HepG2 (cell line): ENCODE results near the gene SH2D3C. TPM values are rescaled to one million over a fixed set of nuclear protein-coding genes. Genes with fewer than 3 reads are reported as not detected.

Experiments
- CREB1 ChIP-seq, 2 experiments: fragments of 450-650 bp in 1 of 2; IDR thresholded peaks; 2 replicates each; pipeline ENCODE4 v1.6.1; 2016 to 2017; ENCODE audit warnings: control low read depth in 1 of 2, mild to moderate bottlenecking in 1 of 2, missing compliant biosample characterization in 1 of 2, missing genetic modification characterization in 1 of 2
- EEA1 ChIP-seq: sonication (generic); formaldehyde crosslinking; IDR thresholded peaks from 2 replicates; pipeline ENCODE4 v1.5.1; 2020; ENCODE audit warnings: mild to moderate bottlenecking, missing genetic modification reagents, borderline replicate concordance
- ELF4 ChIP-seq: sonication (generic); formaldehyde crosslinking; IDR thresholded peaks from 2 replicates; pipeline ENCODE4 v1.5.0; 2020; ENCODE audit warnings: missing genetic modification reagents, mild to moderate bottlenecking, moderate library complexity, borderline replicate concordance
- FOXK1 ChIP-seq: sonication (generic); formaldehyde crosslinking; IDR thresholded peaks from 2 replicates; pipeline ENCODE4 v1.4.0; 2020; ENCODE audit warnings: low read depth, missing genetic modification reagents, borderline replicate concordance
- GFI1 ChIP-seq: sonication (generic); formaldehyde crosslinking; IDR thresholded peaks from 2 replicates; pipeline ENCODE4 v1.5.0; 2020; ENCODE audit warnings: missing genetic modification reagents, mild to moderate bottlenecking, borderline replicate concordance
- HNRNPH1 ChIP-seq: fragments of 200-400 bp; formaldehyde crosslinking; optimal IDR thresholded peaks from 2 replicates; pipeline ENCODE3; 2017; ENCODE audit warnings: mild to moderate bottlenecking, low read depth, low read length
- KDM4B ChIP-seq: sonication (generic); formaldehyde crosslinking; IDR thresholded peaks from 2 replicates; pipeline ENCODE4 v1.4.0; 2020; ENCODE audit warnings: missing genetic modification reagents
- MED1 ChIP-seq: sonication (generic); formaldehyde crosslinking; IDR thresholded peaks from 2 replicates; pipeline ENCODE4 v1.4.0; 2020; ENCODE audit warnings: missing genetic modification reagents
- NFE2 ChIP-seq: sonication (generic); formaldehyde crosslinking; IDR thresholded peaks from 2 replicates; pipeline ENCODE4 v1.4.0; 2020; ENCODE audit warnings: missing genetic modification reagents
- NFIC ChIP-seq: IDR thresholded peaks from 2 replicates; pipeline ENCODE4 v1.6.1; 2012; ENCODE audit warnings: mild to moderate bottlenecking, low read length, inconsistent platforms
- RFX5 ChIP-seq: IDR thresholded peaks from 2 replicates; pipeline ENCODE4 v1.6.1; 2011; ENCODE audit warnings: low read depth, low read length, improper control_type of control experiment
- SALL1 ChIP-seq: sonication (generic); formaldehyde crosslinking; IDR thresholded peaks from 2 replicates; pipeline ENCODE4 v1.8.0; 2022; ENCODE audit warnings: mild to moderate bottlenecking, missing genetic modification reagents
- TFAP4 ChIP-seq: sonication (generic); IDR thresholded peaks from 2 replicates; pipeline ENCODE4 v1.6.1; 2016; ENCODE audit warnings: low read depth, borderline replicate concordance
- ZNF34 ChIP-seq: sonication (generic); formaldehyde crosslinking; IDR thresholded peaks from 2 replicates; pipeline ENCODE4 v1.4.0; 2020; ENCODE audit warnings: mild to moderate bottlenecking, missing genetic modification reagents, borderline replicate concordance
- ZNF562 ChIP-seq: sonication (generic); formaldehyde crosslinking; IDR thresholded peaks from 2 replicates; pipeline ENCODE4 v1.8.0; 2022; ENCODE audit warnings: missing genetic modification reagents, borderline replicate concordance
- ZNF644 ChIP-seq: IDR thresholded peaks from 2 replicates; pipeline ENCODE4 v1.6.1; 2016; ENCODE audit warnings: low read depth
- ZNF652 ChIP-seq: IDR thresholded peaks from 2 replicates; pipeline ENCODE4 v1.6.1; 2016; ENCODE audit warnings: low read depth, borderline replicate concordance
- ZSCAN21 ChIP-seq: sonication (generic); formaldehyde crosslinking; IDR thresholded peaks from 2 replicates; pipeline ENCODE4 v1.8.0; 2022; ENCODE audit warnings: mild to moderate bottlenecking, missing genetic modification reagents, moderate library complexity, borderline replicate concordance
- polyA plus RNA-seq, 8 experiments: library from polyadenylated mRNA; depleted of rRNA in 3 of 8; stranded (reverse) in 7 of 8; unstranded in 1 of 8; fragments of >200 nt; fragmentation: Illumina TruSeq in 4 of 8; extraction: Trizol in 4 of 8; gene quantifications; 2 replicates each; pipeline versions ENCODE4 v1.2.1 to v1.2.3, GENCODE V29; 2011 to 2016; ENCODE audit warnings: low read depth in 4 of 8, missing spikeins in 1 of 8, mixed read lengths in 1 of 8; ENCODE audit not compliant: insufficient read depth in 1 of 8
- total RNA-seq, 5 experiments: library from RNA; depleted of rRNA; stranded (reverse); fragments of >200 nt; fragmentation: Illumina TruSeq; extraction: Trizol; gene quantifications; 2 replicates each; pipeline ENCODE4 v1.2.3, GENCODE V29; 2016; ENCODE audit warnings: low read depth in 1 of 5
- TF ChIP-seq, protein P1 (sequence below): sonication (generic); formaldehyde crosslinking; IDR thresholded peaks from 2 replicates; pipeline ENCODE4 v1.4.0; 2020; ENCODE audit warnings: mild to moderate bottlenecking, missing genetic modification reagents
- TF ChIP-seq, protein P2 (sequence below), 2 experiments: sonication (generic) in 1 of 2; formaldehyde crosslinking in 1 of 2; IDR thresholded peaks; 2 replicates each; pipeline versions ENCODE4 v1.4.0 to v1.6.1; 2018 to 2020; ENCODE audit warnings: missing genetic modification reagents in 2 of 2, borderline replicate concordance in 1 of 2, low read depth in 1 of 2, mild to moderate bottlenecking in 1 of 2, missing biosample characterization in 1 of 2
- TF ChIP-seq, protein P3 (sequence below): sonication (generic); formaldehyde crosslinking; IDR thresholded peaks from 2 replicates; pipeline ENCODE4 v1.4.0; 2020; ENCODE audit warnings: missing genetic modification reagents

The SH2D3C gene
- total and polyA plus RNA-seq, 2 of the 13 experiments (the other 11 are each of a cell fraction or from before 2014, with no cell fraction given): not detected

DNA sequence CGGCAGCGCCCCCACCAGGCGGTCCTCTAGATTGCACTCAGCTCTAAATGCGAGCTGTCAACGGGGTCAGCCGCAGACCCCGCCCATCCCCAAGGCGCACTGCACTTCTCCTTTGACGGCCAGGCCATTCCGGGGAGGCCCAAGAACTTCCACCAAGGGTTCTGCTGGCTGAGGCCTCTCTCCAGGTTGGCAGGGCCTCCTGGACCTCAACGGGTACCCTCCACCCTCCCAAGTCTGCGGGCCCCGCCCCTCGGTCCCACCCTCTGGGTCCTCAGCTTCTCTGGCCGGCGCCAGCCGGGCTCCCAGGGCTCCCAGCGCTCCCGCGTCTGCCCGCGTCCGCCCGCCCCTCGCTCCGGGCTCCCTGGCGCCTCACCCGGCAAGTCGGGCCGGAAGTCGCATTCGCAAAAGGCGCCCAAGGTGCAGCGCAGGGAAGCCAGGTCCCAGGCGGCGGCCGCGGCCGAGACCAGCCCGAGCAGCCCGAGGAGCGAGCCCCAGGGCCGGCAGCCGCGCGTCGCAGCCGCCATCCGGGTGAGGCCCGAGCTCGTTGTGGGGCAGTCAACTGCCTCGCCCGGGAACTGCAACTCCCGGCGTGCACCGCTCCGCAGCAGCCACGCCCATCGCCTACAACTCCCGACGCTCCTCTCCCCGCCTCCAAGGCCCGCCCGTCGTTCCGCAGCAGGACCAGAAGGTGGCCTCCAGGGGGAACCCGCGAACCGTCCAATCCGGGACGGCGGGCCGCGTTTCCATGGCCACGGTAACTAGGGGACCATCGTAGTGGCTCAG is 43.5 kb downstream of the SH2D3C start, which contains the start of gene TOR2A (continued):
- TF ChIP-seq, protein P1, sequence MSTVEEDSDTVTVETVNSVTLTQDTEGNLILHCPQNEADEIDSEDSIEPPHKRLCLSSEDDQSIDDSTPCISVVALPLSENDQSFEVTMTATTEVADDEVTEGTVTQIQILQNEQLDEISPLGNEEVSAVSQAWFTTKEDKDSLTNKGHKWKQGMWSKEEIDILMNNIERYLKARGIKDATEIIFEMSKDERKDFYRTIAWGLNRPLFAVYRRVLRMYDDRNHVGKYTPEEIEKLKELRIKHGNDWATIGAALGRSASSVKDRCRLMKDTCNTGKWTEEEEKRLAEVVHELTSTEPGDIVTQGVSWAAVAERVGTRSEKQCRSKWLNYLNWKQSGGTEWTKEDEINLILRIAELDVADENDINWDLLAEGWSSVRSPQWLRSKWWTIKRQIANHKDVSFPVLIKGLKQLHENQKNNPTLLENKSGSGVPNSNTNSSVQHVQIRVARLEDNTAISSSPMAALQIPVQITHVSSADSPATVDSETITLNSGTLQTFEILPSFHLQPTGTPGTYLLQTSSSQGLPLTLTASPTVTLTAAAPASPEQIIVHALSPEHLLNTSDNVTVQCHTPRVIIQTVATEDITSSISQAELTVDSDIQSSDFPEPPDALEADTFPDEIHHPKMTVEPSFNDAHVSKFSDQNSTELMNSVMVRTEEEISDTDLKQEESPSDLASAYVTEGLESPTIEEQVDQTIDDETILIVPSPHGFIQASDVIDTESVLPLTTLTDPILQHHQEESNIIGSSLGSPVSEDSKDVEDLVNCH (CRISPR knock-in tag): 0 out of 2 replicates have a peak, but pooled peaks have one; percentile 26
- no peak for TF ChIP-seq NFE2
- TF ChIP-seq RFX5: peak; percentile 95
- TF ChIP-seq MED1 (CRISPR knock-in tag): peak; percentile 66
- peak; percentile 60; the same call in 1 of the 2 replicates for TF ChIP-seq FOXK1 (CRISPR knock-in tag)
- TF ChIP-seq KDM4B: 0 out of 2 replicates have a peak, but pooled peaks have one; percentile 21
- TF ChIP-seq, protein P2, sequence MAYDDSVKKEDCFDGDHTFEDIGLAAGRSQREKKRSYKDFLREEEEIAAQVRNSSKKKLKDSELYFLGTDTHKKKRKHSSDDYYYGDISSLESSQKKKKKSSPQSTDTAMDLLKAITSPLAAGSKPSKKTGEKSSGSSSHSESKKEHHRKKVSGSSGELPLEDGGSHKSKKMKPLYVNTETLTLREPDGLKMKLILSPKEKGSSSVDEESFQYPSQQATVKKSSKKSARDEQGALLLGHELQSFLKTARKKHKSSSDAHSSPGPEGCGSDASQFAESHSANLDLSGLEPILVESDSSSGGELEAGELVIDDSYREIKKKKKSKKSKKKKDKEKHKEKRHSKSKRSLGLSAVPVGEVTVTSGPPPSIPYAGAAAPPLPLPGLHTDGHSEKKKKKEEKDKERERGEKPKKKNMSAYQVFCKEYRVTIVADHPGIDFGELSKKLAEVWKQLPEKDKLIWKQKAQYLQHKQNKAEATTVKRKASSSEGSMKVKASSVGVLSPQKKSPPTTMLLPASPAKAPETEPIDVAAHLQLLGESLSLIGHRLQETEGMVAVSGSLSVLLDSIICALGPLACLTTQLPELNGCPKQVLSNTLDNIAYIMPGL (CRISPR knock-in tag; IDR thresholded peaks at IDR 0.05; ENCODE audit: borderline replicate concordance in 1 of 2, low read depth in 1 of 2): peak; percentile 63 to 96
- peak; percentile 73 for TF ChIP-seq ZSCAN21 (CRISPR knock-in tag)
- TF ChIP-seq, protein P3, sequence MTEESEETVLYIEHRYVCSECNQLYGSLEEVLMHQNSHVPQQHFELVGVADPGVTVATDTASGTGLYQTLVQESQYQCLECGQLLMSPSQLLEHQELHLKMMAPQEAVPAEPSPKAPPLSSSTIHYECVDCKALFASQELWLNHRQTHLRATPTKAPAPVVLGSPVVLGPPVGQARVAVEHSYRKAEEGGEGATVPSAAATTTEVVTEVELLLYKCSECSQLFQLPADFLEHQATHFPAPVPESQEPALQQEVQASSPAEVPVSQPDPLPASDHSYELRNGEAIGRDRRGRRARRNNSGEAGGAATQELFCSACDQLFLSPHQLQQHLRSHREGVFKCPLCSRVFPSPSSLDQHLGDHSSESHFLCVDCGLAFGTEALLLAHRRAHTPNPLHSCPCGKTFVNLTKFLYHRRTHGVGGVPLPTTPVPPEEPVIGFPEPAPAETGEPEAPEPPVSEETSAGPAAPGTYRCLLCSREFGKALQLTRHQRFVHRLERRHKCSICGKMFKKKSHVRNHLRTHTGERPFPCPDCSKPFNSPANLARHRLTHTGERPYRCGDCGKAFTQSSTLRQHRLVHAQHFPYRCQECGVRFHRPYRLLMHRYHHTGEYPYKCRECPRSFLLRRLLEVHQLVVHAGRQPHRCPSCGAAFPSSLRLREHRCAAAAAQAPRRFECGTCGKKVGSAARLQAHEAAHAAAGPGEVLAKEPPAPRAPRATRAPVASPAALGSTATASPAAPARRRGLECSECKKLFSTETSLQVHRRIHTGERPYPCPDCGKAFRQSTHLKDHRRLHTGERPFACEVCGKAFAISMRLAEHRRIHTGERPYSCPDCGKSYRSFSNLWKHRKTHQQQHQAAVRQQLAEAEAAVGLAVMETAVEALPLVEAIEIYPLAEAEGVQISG (CRISPR knock-in tag): peak; percentile 87
- TF ChIP-seq HNRNPH1: no peak
- TF ChIP-seq TFAP4: no peak
- TF ChIP-seq NFIC: no peak
- TF ChIP-seq ZNF562: no peak
- peak; percentile 80 for TF ChIP-seq CREB1 (IDR thresholded peaks at IDR 0.05)
- no peak for TF ChIP-seq CREB1 (CRISPR knock-in tag; IDR thresholded peaks at IDR 0.05)
- peak; percentile 71; the same call in 1 of the 2 replicates for TF ChIP-seq SALL1 (CRISPR knock-in tag)
- no peak for TF ChIP-seq ZNF652 (CRISPR knock-in tag)
- 0 out of 2 replicates have a peak, but pooled peaks have one; percentile 19 for TF ChIP-seq GFI1
- no peak for TF ChIP-seq ZNF644 (CRISPR knock-in tag)
- TF ChIP-seq EEA1 (CRISPR knock-in tag): 0 out of 2 replicates have a peak, but pooled peaks have one; percentile 63
- peak; percentile 95; the same call in 1 of the 2 replicates for TF ChIP-seq ZNF34
- TF ChIP-seq ELF4 (CRISPR knock-in tag): no peak
